ENCODE measurements around the gene DOCK8. TPM values are rescaled to one million over a fixed set of nuclear protein-coding genes. Genes with fewer than 3 reads are reported as not detected.

The DOCK8 gene
- total and polyA plus RNA-seq, 2 of the 4 experiments (the other 2 are of a cell fraction): not detected

GRCh38 chr9:272251-273213 is 57.9 kb downstream of the DOCK8 start:
- TF ChIP-seq MAFK (IDR thresholded peaks at IDR 0.05; ENCODE audit: low read depth, low read length) (no peak), MAZ (IDR thresholded peaks at IDR 0.05; ENCODE audit: borderline replicate concordance, low read depth, low read length) (no peak), BHLHE40 (IDR thresholded peaks at IDR 0.05; ENCODE audit: low read depth, low read length) (no peak), RCOR1 (IDR thresholded peaks at IDR 0.05; ENCODE audit: insufficient replicate concordance, low read length) (no peak)
- Histone ChIP-seq H2AK9ac (replicated peaks; ENCODE audit: low read depth, low read length, poor library complexity) (no peak overlapping the region), H4K5ac (ENCODE audit: low read depth, low read length) (no peak overlapping the region), H3K36me3 (ENCODE audit: control insufficient read depth, insufficient read depth, low read length) (no peaks in the 10 kb centered on the region), H2BK20ac (ENCODE audit: low read depth, low read length) (no peak overlapping the region), H2BK15ac (ENCODE audit: low read depth, low read length) (no peak overlapping the region), H3K4me1 (ENCODE audit: control insufficient read depth, insufficient read depth, low read length) (no peaks in the 10 kb centered on the region), H3K4me3 (ENCODE audit: insufficient read depth, low read depth, low read length) (no peak overlapping the region), H3K9ac (ENCODE audit: low read depth, low read length) (no peak overlapping the region), H3K18ac (ENCODE audit: low read depth, low read length) (no peak overlapping the region), H3K23ac (ENCODE audit: low read depth, low read length) (no peak overlapping the region), H3K4ac (ENCODE audit: low read depth, low read length) (no peak overlapping the region), H3K27ac (ENCODE audit: insufficient read depth, low read length) (no peak overlapping the region), H4K20me1 (ENCODE audit: insufficient read depth, low read length) (no peaks in the 10 kb centered on the region), H2AFZ (replicated peaks; ENCODE audit: low read length, poor library complexity) (no peak overlapping the region), H3K14ac (replicated peaks; ENCODE audit: low read depth, low read length) (no peak overlapping the region), H2BK120ac (ENCODE audit: low read depth, low read length) (no peak overlapping the region), H4K8ac (ENCODE audit: low read depth in 2 of 2, low read length in 2 of 2) (no peak overlapping the region), H3K27me3 (ENCODE audit: control insufficient read depth, insufficient read depth, low read length) (no peaks in the 10 kb centered on the region), H2AK5ac (ENCODE audit: low read depth, low read length) (no peak overlapping the region), H3K79me1 (ENCODE audit: low read depth in 1 of 2, low read length in 2 of 2) (no peaks in the 10 kb centered on the region), H3K9me1 (ENCODE audit: insufficient read depth, low read length) (no peaks in the 10 kb centered on the region), H3K56ac (ENCODE audit: extremely low read depth, insufficient read depth, low read length) (no peak overlapping the region), H2BK5ac (ENCODE audit: low read depth, low read length, poor library complexity, severe bottlenecking) (no peak overlapping the region), H4K91ac (ENCODE audit: insufficient read depth, low read depth, low read length) (no peak overlapping the region), H3K9me3 (ENCODE audit: control insufficient read depth, insufficient read depth, low read length) (no peaks in the 10 kb centered on the region), H3K4me2 (ENCODE audit: low read depth, low read length) (no peak overlapping the region)
- CTCF ChIA-PET: no interaction called here
- no peak for ATAC-seq (ENCODE audit: low read depth)
- intact Hi-C loops (cut with micrococcal nuclease) (no loop called here), in situ Hi-C loops (cut with MboI; ENCODE audit: low sequenced_read_pairs) (no loop called here), dilution Hi-C loops (cut with HindIII; ENCODE audit: low sequenced_read_pairs, unreplicated experiment) (no loop called here)
- POLR2A ChIA-PET (ENCODE audit: unreplicated experiment): no interaction called here
- BruUV-seq (replicated peaks): no TSS peak
- no peak for DNase-seq
- 93% methylated on average over 3 of the region's 17 CpGs; no CpG with 5 or more reads in 1 of the 2 experiments for WGBS, 2 experiments (ENCODE audit: extremely low coverage in 2 of 2, insufficient read length in 1 of 2)
